NCI-H748 (cell line): ENCODE measurements around the gene PDXK.
A peak's percentile ranks its signal among the peaks of the same experiment; 100 is the strongest.

Experiments
- DNase-seq: peaks from one replicate; lab custom pipeline; 2025; ENCODE audit not compliant: unreplicated experiment; lab: John Stamatoyannopoulos, UW

PDXK gene

GRCh38 chr21:43802713-43803313 lies 83.9 kb downstream of the PDXK start:
- no peak for DNase-seq

DNA sequence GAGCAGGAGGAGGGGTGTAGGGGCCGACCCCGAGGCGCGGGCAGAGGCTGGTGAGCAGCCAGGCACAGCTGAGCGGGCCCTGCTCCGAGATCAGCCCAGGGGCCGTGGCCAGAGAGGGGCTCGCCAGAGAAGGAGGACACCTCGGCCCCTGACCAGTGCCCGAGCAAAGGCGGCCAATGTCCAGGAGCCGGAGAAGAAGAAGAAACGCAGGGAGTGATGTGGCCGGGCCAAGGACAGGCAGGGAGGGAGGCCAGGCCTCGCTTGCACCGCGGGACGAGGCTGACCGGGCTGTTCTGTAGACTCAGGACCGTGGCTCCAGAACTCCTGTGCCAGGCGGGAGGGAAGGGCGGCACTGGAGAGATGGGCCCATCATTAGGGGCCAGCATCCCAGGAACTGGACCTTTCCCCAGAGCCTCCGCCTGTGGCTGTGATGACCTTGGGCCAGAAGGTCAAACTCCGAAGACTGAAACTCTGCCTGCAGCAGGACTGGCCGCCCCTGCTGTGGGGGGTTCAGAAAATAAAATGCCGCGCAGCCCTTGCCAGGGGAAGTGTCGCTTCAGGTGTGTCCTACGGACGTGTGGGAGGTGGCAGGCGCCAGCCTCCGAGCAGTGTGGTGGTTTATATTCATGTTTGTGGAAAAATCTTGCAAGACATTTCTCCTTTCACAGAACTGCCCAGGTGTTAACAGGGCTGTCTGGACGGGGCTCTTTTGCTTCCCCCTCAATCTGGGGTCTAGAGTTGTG lies 84.8 kb downstream of the PDXK start:
- DNase-seq = no peak

- DNase-seq = no peak
These were observed 86.4 kb downstream of the PDXK start for GRCh38 chr21:43805275-43805800.

DNA sequence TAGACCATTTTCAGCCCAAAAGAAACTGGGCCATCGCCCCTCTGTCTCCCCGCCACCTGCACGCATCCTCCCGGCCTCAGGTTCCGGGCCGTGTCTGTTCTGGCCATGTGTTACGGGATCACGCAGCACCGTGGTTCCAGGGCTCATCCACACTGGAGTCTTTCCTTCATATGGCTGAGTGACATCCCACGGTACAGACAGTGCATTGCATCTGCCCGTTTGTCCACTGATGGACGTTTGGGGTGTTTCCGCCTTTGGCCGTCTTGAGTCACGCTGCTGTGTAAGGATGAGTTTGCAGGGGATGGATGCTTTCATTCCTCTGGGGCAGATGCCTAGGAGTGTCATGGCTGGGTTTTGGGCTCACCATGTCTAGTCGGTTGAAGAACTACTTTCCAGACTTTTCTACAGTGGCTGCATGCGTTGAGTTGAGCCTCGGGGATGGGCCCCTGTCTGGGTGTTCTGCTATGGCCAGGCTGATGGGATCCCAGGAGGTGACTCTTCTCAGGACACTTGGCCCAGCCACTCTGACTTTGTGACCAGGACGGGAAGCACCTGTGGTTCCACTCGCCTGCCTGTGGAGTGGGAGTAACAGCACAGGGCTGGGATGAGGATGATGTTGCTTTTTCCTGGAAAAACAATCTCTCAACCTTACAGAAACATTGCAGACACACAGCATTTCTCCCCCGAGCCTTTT lies 87.2 kb downstream of the PDXK start:
- DNase-seq = no peak

GRCh38 chr21:43808367-43808766 lies 89.4 kb downstream of the PDXK start:
- no peak for DNase-seq

- DNase-seq = no peak
These were observed 89.9 kb downstream of the PDXK start for GRCh38 chr21:43808832-43809251.

DNA sequence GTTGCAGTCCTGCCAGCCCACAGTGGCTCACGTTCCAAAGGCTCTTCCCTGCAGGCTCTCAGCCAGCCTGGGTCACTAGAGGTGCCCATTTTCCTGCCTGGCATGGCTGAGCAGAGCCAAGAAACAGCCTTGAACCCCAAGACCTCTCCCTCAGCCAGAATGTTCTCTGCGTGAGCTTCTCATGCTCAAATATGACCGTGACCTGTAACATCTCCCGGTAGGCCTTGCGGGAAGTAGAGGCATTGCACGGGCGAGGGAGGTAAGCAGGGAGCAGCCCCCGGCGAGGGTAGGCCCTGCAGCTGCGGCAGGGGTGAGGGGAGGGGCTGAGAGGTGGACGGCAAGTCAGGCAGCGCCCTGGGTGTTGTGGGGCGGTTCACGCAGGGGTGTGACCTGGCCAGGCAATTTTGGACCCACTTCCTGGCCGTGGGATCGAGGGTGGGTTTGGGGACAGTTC lies 90.4 kb downstream of the PDXK start:
- DNase-seq = no peak

DNA sequence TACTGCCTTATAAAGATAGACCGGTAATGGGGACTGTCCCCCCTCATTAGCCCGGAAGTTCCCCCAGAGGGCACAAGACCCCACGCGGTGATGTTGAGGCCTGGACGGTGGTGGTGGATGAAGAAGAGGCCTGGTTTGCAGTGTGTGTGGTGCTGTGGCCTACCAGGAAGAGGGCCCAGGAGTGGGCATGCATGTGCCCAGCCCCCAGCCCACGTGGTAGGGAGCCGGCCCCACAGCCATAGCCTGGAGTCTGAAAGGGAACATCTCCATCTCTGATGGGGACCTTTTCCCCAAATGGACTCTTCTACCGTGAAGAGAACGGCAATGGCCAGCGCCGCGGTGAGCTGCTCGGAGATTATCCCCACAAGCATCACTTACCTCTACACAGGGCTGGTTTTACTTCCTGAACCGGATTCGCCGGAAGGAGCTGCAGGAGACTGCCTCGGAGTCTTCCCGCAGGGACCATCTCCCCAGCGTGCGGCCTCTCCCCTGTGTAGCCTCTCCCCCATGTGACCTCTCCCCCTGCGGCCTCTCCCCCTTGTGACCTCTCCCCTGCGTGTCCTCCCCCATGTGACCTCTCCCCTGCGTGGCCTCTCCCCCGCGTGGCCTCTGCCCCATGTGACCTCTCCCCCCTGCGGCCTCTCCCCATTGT lies 91.0 kb downstream of the PDXK start:
- no peak for DNase-seq

- DNase-seq = peak; percentile 73
These were observed 91.8 kb downstream of the PDXK start for GRCh38 chr21:43810505-43811261.

DNA sequence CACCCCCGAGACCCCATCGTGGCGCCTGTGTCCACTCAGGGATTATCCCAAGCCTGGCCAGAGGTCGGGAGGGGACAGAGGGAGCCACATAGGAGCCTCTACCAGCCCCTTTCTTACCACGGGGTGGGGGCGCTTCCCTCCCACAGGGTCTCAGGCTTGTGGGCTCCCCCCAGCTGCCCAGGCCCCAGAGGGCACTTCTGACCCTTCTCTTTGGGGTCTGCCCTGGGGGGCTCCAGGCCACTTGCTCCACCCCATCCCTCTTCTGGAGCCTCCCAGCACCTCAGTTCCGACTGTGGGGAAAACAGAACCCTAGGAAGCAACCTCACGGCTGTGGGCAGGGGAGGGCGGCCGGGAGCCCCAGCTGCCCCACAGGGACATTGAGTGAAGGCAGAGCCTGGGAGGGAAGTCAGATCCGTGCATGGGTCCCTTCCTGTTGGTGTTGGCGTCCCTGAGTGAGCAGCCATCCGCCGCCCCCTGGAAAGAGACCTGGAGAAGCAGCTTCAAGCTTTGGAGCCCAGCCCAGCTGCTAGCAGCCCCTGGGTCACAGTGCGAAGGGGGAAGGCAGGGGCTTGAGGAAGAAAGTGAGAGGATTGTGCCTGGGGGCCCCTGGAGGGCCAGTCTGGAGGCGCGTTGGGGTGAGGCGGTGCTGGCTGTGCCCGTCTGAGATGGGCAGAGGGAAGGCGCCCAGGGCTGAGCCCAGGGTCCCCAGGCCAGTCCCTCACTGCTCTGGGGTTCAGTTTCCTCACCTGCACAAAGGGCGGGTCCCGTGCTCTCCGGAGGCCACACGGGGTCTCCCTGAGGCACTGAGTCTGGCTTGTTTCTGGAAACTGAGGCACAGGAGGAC lies 92.6 kb downstream of the PDXK start:
- DNase-seq = no peak
